22Rv1 (cell line): ENCODE data around the gene DLG1.

ENCODE experiments used
- ZFX ChIP-seq: fragments of 450-650 bp; IDR thresholded peaks from 2 replicates; pipeline ENCODE4 v1.6.1; 2017; ENCODE audit warnings: antibody characterized with exemption, borderline replicate concordance
- TF ChIP-seq, protein P1 (sequence below): fragments of 450-650 bp; IDR thresholded peaks from 2 replicates; pipeline ENCODE4 v1.5.1; 2017; ENCODE audit warnings: mild to moderate bottlenecking

DNA sequence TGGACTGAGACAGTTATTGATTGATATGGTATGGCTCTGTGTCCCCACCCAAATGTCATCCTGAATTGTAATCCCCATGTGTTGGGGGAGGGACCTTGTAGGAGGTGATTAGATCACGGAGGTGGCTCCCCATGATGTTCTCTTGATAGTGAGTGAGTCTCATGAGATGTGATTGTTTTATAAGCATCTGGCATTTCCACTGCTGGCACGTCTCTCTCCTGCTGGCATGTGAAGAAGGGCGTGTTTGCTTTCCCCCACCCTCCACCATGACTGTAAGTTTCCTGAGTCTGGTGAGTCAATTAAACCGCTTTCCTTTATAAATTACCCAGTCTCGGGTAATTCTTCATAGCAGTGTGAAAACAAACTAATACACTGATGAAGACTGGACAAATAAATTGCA, 163.2 kb downstream of the DLG1 start:
- TF ChIP-seq, protein P1, sequence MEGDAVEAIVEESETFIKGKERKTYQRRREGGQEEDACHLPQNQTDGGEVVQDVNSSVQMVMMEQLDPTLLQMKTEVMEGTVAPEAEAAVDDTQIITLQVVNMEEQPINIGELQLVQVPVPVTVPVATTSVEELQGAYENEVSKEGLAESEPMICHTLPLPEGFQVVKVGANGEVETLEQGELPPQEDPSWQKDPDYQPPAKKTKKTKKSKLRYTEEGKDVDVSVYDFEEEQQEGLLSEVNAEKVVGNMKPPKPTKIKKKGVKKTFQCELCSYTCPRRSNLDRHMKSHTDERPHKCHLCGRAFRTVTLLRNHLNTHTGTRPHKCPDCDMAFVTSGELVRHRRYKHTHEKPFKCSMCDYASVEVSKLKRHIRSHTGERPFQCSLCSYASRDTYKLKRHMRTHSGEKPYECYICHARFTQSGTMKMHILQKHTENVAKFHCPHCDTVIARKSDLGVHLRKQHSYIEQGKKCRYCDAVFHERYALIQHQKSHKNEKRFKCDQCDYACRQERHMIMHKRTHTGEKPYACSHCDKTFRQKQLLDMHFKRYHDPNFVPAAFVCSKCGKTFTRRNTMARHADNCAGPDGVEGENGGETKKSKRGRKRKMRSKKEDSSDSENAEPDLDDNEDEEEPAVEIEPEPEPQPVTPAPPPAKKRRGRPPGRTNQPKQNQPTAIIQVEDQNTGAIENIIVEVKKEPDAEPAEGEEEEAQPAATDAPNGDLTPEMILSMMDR = no peak
- TF ChIP-seq ZFX = no peak
